ENCODE results near the gene RPL13A.

Gene RPL13A

GRCh38 chr19:49479975-49480628 is 7.3 kb upstream of the RPL13A start:
- no peak for DNase-seq (ENCODE audit: low read depth in 2 of 3, low spot score in 1 of 3)

DNA sequence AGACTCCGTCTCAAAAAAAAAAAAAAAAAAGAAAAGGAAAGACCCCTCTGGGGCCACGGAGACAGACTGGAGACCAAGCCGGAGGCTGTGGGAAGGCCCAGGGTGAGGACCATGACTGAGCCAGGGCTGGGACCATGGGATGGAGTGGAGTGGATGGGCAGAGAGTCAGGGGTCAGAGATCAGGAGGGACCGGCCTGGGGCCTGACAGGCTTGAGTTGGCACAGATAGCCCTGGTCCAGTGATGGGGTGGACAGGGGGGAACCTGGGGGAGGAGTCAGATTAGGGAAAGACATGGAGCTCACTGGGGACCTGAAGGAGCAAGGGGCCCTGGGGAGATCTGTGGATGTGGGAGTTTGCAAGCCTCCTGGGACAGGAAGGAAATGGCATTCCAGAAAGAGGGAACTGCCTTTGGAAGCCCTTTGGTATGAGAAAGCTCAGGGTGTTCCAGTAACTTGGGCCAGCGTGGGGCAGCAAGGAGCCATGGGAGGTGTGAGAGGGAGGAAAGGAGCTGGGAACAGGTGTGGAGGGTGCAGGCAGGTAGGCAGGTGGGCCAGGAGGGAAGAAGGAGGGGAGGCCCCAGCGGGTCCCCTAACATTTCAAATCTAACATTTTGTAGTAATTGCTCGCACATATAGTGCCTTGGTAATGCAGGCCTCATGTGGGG is 6.3 kb upstream of the RPL13A start:
- DNase-seq (ENCODE audit: low read depth in 2 of 3, low spot score in 1 of 3), result no peak

DNA sequence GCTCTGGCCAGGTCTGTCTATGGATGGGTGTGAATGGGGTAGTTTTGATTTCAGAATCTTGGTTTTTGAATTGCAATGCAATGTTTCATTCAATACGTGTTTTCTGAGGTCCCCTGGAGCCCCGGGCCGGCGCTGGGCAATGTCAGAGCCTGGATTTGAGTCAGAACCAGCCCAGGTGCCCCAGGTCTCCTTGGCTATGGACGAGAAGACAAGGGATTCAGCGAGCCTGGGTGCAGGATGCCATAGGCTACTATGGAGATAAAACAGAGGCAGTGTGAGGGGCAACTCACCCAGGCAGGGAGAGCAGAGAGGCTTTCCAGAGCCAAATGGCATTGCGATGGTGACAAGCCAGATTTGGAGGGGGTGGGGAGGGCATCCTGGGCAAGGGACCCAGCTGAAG is 1.2 kb upstream of the RPL13A start:
- DNase-seq (ENCODE audit: low read depth in 2 of 3, low spot score in 1 of 3), result no peak

DNA sequence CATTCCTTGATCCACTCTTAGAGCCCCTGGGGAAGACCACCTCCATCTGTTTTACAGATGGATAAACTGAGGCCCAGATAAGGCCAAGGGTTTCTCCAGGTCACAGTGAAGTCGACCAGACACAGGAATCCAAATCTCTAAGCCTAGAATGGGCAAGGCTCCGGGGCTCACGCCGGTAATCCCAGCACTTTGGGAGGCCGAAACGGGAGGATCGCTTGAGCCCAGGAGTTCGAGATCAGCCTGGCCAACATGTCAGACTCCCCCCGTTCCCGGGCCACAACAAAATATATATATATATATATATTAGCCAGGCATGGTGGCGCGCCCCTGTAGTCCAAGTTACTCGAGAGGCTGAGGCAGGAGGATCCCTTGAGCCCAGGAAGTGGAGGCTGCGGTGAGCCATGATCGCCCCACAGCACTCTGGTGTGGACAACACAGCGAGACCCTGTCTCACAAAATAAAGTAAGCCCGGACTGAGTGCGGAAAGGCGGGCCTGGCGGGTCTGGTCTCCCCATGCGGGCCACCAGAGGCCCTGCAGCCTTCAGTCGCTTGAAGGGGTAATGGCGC is 615 bp upstream of the RPL13A start:
- no peak for DNase-seq (ENCODE audit: low read depth in 2 of 3, low spot score in 1 of 3)

GRCh38 chr19:49488046-49488862 is 846 bp downstream of the RPL13A start:
- DNase-seq (ENCODE audit: low read depth in 2 of 3, low spot score in 1 of 3), result no peak

- no peak for DNase-seq (ENCODE audit: low read depth in 2 of 3, low spot score in 1 of 3)
Measured at GRCh38 chr19:49488863-49489537, 1.6 kb downstream of the RPL13A start.

- DNase-seq (ENCODE audit: low read depth in 2 of 3, low spot score in 1 of 3), result no peak
Measured at GRCh38 chr19:49489601-49490167, 2.3 kb downstream of the RPL13A start.

- DNase-seq (ENCODE audit: low read depth in 2 of 3, low spot score in 1 of 3), result no peak
Measured at GRCh38 chr19:49490287-49491029, 3.0 kb downstream of the RPL13A start.

GRCh38 chr19:49491030-49491803 is 3.8 kb downstream of the RPL13A start:
- DNase-seq (ENCODE audit: low read depth in 2 of 3, low spot score in 1 of 3), result no peak

- DNase-seq (ENCODE audit: low read depth in 2 of 3, low spot score in 1 of 3), result no peak
Measured at GRCh38 chr19:49491804-49492572, 4.6 kb downstream of the RPL13A start.

- DNase-seq (ENCODE audit: low read depth in 2 of 3, low spot score in 1 of 3), result no peak
Measured at GRCh38 chr19:49492573-49493405, 5.4 kb downstream of the RPL13A start.

- DNase-seq (ENCODE audit: low read depth in 2 of 3, low spot score in 1 of 3), result no peak
Measured at GRCh38 chr19:49496574-49497008, 9.2 kb downstream of the RPL13A start.

- peak in 1 of 3 donors; percentile 63 for DNase-seq (ENCODE audit: low read depth in 2 of 3, low spot score in 1 of 3)
Measured at GRCh38 chr19:49497047-49497788, 9.8 kb downstream of the RPL13A start.

DNA sequence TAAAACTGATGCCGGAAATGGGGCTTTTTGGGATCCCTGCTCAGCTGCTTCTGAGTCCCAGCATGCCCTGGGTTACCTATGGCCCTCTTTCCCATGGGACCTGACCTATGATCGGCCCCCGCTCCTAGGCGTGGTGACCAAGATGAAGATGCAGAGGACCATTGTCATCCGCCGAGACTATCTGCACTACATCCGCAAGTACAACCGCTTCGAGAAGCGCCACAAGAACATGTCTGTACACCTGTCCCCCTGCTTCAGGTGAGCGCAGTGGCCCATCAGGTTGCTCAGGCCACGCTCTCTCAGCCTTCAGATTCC is 10.3 kb downstream of the RPL13A start:
- no peak for DNase-seq (ENCODE audit: low read depth in 2 of 3, low spot score in 1 of 3)

- no peak for DNase-seq (ENCODE audit: low read depth in 2 of 3, low spot score in 1 of 3)
Measured at GRCh38 chr19:49498475-49498874, 11.1 kb downstream of the RPL13A start.

DNA sequence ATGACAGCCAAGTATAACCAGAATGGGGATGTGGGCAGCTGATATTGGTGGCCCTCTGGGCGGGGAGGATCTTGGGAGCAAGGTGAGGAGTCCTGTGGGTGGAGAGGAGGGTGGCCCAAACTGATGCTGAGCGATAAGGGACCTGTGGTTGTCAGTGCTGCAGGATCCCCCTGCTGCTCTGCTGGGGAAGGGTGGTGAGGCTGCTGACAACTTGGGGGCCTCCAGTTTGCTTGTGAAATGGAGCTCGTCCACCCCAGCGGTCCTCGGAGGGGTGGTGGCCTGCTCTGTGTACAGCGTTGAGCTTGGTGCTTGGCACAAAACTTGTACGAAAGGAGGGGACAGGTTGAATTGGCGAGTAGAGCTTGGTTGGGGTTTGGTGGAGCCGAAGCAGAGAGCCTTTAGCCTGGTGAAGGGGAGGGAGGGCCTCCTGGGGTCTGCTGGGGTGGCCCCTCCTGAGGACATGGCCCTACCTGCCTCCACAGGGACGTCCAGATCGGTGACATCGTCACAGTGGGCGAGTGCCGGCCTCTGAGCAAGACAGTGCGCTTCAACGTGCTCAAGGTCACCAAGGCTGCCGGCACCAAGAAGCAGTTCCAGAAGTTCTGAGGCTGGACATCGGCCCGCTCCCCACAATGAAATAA is 11.7 kb downstream of the RPL13A start:
- no peak for DNase-seq (ENCODE audit: low read depth in 2 of 3, low spot score in 1 of 3)

All from stimulated activated CD4-positive, alpha-beta T cell treated with anti-CD3 and anti-CD28 coated beads, Interleukin-12 subunit alpha, Interleukin-12 subunit beta, amount 100 ng/mL, for 48 hours (primary cell).